GM21786 (cell line): ENCODE data around the gene IRF4.

ENCODE experiments used
- ATAC-seq: cut with Tn5 transposase; IDR thresholded peaks from one replicate; pipeline ENCODE4 v1.9.1; 2021; ENCODE audit not compliant: unreplicated experiment

IRF4 gene

GRCh38 chr6:379410-380181 lies 12.0 kb upstream of the IRF4 start:
- peak; percentile 39 for ATAC-seq

GRCh38 chr6:380234-381218 lies 11.0 kb upstream of the IRF4 start:
- ATAC-seq: no peak

GRCh38 chr6:381742-382461 lies 9.7 kb upstream of the IRF4 start:
- no peak for ATAC-seq

- ATAC-seq: no peak
Measured at GRCh38 chr6:382883-383810, 8.4 kb upstream of the IRF4 start.

- no peak for ATAC-seq
Measured at GRCh38 chr6:383856-384255, 7.7 kb upstream of the IRF4 start.

- no peak for ATAC-seq
Measured at GRCh38 chr6:384898-385297, 6.7 kb upstream of the IRF4 start.

GRCh38 chr6:385614-386013 lies 5.9 kb upstream of the IRF4 start:
- no peak for ATAC-seq

GRCh38 chr6:386688-387266 lies 4.8 kb upstream of the IRF4 start:
- no peak for ATAC-seq

GRCh38 chr6:387293-387741 lies 4.2 kb upstream of the IRF4 start:
- no peak for ATAC-seq

GRCh38 chr6:388202-388903 lies 3.2 kb upstream of the IRF4 start:
- ATAC-seq: no peak

- ATAC-seq: no peak
Measured at GRCh38 chr6:389143-389542, 2.4 kb upstream of the IRF4 start.

- ATAC-seq: peak; percentile 43
Measured at GRCh38 chr6:389622-390021, 1.9 kb upstream of the IRF4 start.

GRCh38 chr6:390914-391558 lies 516 bp upstream of the IRF4 start:
- peak; percentile 21 for ATAC-seq

- ATAC-seq: no peak
Measured at GRCh38 chr6:392441-393390, 1.2 kb downstream of the IRF4 start.

GRCh38 chr6:393391-394221 lies 2.1 kb downstream of the IRF4 start:
- ATAC-seq: no peak

- ATAC-seq: no peak
Measured at GRCh38 chr6:394641-395289, 3.2 kb downstream of the IRF4 start.
